Stimulated activated CD8-positive, alpha-beta memory T cell treated with anti-CD3 and anti-CD28 coated beads, Interleukin-2, amount 100 ng/mL, for 1 hour (primary cell): Measurements from ENCODE around the gene ARHGAP31.

Experiments
- DNase-seq, 2 donors: peaks; one replicate each; pipeline ENCODE4 v3.0.0-alpha.2; 2020; ENCODE audit warnings: low read depth in 2 of 2

ARHGAP31 gene

GRCh38 chr3:119395923-119396358 is 101.8 kb downstream of the ARHGAP31 start:
- no peak for DNase-seq

- DNase-seq = no peak
Observed at GRCh38 chr3:119396870-119397269, 102.7 kb downstream of the ARHGAP31 start.

- DNase-seq = no peak
Observed at GRCh38 chr3:119400466-119400865, 106.3 kb downstream of the ARHGAP31 start.

DNA sequence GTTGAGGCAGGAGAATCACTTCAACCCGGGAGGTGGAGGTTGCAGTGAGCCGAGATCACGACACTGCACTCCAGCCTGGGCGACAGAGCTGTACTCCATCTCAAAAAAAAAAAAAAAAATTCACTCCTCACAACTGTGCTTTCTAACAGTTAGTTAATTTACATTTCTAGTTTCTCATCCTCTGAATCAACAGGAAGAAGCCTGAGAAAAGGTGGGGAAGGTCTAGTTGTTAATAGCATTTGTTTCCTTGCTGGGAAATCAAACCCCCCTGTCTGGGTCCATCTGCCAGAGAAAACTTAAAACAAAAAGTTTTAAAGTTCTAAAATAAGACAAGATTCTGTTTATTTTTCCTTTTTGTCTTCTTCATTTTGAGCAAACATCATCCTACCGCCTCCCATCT is 106.9 kb downstream of the ARHGAP31 start:
- DNase-seq = no peak

- no peak for DNase-seq
Observed at GRCh38 chr3:119401503-119402440, 107.6 kb downstream of the ARHGAP31 start.

DNA sequence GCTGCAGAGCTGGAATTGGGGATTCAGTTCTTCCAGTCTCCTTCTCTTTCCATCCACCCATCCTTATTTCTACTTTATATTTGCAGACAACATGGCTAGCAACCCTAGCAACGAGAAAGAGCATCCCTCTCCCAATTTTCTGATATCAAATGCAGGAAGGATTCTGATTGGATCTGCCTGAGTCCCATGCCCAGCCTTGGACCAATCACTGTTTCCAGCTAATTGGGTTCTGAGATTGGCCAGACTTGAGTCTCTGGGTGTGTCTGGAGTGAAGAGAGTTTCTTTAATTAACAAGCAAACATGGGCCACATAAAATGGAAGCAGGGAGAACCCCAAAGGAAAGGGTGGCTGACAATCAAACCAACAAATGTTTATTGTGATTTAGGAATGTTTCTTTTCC is 108.6 kb downstream of the ARHGAP31 start:
- DNase-seq = no peak

GRCh38 chr3:119403201-119403600 is 109.0 kb downstream of the ARHGAP31 start:
- DNase-seq = no peak

DNA sequence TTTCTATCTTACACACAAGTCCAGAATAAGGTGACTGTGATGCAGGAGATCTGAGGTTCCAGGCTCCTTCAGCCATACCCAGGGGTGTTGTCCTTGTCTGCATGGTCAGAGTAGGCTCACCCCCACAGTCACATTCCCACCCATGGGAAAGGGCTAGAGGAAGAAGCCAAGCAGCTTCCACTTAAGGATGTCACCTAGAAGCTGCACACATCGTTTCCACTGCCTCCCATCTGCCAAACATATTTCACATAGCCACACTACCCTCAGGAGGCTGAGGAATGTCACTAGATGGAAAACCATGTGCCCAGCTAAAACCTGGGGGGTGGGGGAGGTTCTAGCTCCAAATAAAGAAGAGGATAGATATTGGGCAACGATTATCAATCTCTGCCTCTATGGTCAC is 111.1 kb downstream of the ARHGAP31 start:
- no peak for DNase-seq

GRCh38 chr3:119408243-119408950 is 114.2 kb downstream of the ARHGAP31 start:
- DNase-seq = no peak

DNA sequence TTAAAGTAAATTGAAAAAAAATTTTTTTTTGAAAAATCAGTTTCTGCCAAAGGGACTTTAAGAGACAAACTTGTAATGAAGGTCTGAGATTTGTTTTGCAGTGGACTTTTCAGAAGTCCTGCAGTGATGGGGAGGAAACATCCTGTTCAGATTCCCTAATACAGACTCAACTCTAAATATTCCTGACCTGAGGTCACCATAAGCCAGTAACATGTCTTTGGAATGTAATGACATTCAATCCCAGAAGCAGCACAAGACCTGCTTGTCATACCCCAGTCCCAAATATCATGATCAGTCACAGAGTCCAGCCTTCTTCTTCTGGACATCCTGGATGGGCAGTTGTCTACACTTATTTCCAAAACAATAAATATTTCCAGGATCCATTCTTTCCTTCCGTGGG is 115.7 kb downstream of the ARHGAP31 start:
- no peak for DNase-seq

DNA sequence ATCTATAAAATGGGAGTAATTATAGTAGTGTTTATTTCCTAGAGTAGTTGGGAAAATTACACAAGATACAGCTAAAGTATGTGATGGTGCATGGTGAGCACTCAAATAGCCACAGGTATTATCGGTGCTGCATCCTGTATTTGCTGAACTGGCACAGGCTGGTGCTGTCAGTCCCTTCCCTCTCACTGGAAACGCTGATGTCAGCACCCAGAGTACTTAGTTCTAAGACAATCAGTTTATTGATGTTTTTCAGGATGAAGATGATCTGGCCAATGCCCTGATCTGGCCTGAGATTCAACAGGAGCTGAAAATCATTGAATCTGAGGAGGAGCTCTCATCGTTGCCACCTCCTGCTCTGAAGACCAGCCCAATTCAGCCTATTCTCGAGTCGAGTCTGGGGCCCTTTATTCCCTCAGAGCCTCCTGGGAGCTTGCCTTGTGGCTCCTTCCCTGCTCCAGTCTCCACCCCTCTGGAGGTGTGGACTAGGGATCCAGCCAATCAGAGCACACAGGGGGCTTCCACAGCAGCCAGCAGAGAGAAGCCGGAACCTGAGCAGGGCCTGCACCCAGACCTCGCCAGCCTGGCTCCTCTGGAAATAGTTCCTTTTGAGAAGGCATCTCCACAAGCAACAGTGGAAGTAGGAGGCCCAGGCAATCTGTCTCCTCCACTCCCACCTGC is 119.6 kb downstream of the ARHGAP31 start:
- DNase-seq = no peak

DNA sequence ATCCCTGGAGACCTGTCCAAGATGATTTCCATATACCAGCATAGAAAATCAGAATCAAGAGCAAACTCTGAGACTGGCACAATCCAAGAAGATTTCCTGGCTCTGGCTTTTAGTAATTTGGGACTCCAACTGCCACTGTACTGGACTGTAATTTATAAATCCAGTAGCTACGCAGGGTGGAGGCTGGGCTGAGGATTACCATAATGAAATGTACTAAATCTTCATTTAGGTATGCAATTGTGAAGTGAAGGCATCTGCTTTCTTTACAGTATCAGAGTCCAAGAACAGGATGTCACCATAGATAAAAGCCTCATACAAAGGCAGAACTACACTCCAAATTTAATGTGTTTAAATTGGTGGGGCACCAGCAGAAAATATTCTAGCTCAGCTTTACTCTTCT is 122.7 kb downstream of the ARHGAP31 start:
- no peak for DNase-seq

GRCh38 chr3:119417771-119418512 is 123.8 kb downstream of the ARHGAP31 start:
- no peak for DNase-seq

DNA sequence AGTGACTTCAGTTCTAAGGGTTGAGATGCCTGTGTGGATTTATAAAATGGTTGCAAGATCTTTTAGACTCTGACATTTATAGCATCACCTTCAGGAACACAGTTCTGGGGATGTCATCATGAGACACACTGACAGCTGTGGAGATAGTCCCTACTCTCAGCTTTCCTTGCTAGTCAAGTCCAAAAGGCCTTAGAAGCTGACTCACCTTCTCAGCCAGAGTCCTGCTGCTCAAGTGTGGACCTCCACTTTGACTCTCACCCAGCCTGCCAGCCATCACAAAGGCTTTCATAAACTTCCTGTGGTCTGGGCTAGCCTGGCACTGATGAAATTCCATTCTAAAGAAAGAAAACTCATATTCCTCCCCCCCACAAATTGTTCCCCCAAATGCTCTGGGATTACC is 124.5 kb downstream of the ARHGAP31 start:
- DNase-seq = no peak

GRCh38 chr3:119420196-119420595 is 126.0 kb downstream of the ARHGAP31 start:
- no peak for DNase-seq

DNA sequence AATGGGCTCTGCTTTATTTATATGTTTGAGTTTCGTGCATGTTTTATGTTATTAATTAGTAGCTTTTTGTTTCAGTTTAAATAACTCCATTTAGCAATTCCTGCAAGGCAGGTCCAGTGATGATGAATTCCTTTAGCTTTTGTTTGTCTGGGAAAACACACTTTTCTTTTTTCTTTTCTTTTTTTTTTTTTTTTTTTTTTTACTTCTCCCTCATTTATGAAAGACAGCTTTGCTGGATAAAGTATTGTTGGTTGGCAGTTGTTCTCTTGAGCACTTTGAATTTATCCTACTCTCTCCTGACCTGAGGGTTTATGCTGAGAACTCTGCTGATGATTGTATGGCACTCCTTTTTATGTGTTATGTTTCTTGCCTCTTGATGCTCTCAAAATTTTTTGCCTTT is 133.5 kb downstream of the ARHGAP31 start:
- DNase-seq = no peak

DNA sequence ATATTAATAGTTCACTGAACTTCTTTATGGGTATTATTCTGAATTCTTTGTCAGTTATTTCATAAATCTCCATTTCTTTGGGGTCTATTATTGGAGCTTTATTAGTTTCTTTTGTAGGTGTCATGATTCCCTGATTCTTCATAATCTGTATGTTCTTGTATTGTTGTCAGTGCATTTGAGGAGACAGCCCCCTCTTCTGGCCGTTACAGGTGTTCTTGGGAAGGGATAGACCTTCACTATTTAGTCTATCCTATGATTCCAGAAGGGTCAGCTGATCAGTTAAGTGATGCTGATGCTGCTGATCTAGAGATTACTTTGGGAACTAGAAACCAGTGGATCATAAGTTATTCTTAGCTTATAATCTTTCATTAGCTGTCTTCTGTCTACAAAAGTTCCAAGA is 134.4 kb downstream of the ARHGAP31 start:
- DNase-seq = no peak

GRCh38 chr3:119433613-119434325 is 139.6 kb downstream of the ARHGAP31 start:
- DNase-seq = no peak

DNA sequence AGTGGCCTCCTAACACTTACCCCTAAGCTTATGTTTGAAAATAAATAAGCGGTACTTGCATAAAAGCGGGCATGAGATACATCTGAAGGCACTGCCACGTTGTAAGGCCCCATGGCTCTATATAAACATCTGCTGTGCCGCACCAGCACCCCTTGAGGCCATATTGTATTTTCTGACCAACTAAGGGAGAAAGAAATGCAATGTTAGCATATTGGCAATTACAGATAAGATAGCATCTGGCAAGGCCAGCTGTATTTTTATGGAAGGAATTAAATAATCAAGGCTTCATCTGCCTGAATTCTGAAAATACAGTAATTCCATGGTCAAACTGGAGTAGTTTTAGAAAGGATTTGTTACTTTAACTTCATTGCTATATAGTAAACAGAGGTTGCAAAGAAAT is 140.5 kb downstream of the ARHGAP31 start:
- no peak for DNase-seq

- DNase-seq = no peak
Observed at GRCh38 chr3:119436977-119437376, 142.8 kb downstream of the ARHGAP31 start.

DNA sequence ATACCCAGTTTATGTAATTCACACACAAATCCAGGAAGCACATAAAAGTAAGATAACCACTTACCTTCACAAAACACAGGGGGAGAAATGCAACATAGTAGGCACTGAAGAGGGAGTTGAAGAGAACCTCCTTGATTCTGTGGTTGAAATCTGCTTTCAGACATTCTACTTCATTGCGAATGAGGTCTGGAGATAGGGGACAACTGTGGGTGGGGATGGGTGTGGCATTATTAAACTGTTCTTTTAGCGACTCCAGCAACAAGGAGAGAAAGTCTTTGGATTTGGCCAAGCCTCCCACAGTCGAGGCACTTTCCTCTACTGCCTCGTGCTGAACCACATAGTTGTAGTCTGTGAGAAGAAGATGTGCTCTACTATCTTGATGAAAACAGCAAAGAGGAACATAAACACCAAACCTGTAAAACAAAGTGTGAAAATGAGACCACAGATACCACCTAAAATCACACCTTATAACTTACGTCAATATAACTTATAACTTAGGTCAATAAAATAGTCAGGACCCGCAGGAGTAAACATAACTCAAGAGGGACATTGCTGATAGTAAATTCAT is 143.6 kb downstream of the ARHGAP31 start:
- no peak for DNase-seq
